Adrenal gland (tissue), 12 donors: ENCODE measurements around the gene RABL6. TPM values are rescaled to one million over a fixed set of nuclear protein-coding genes. Genes with fewer than 3 reads are reported as not detected.
"Not testable (repeated sequence)": the region's sequence is repeated elsewhere in the genome, so short reads cannot be mapped to it uniquely, and the experiment has no call there.

ENCODE experiments used
- DNase-seq, 7 donors: peaks; one replicate each; pipeline ENCODE4 v3.0.0-alpha.2; 2019 to 2020
- H3K27ac ChIP-seq, 5 donors: fragments of 200-600 bp; sonication (generic) in 4 of 5; 1 replicate in 3 of 5; 2 replicates in 2 of 5; pipeline versions ENCODE4 v1.5.1 to v1.8.0; 2016 to 2020; ENCODE audit warnings: mild to moderate bottlenecking in 1 of 5
- H3K27me3 ChIP-seq: fragments of 200-600 bp; 2 replicates; pipeline ENCODE4 v1.8.0; 2021
- H3K36me3 ChIP-seq, 2 donors: fragments of 200-600 bp; replicated peaks in 1 of 2; 1 replicate in 1 of 2; 2 replicates in 1 of 2; pipeline versions ENCODE4 v1.5.1 to v1.8.0; 2018 to 2022
- H3K4me1 ChIP-seq, 2 donors: fragments of 200-600 bp; replicated peaks in 1 of 2; 1 replicate in 1 of 2; 2 replicates in 1 of 2; pipeline versions ENCODE4 v1.5.1 to v1.8.0; 2018 to 2021
- H3K4me3 ChIP-seq, 4 donors: fragments of 200-600 bp; sonication (generic) in 3 of 4; one replicate each; pipeline ENCODE4 v1.5.1; 2016 to 2018
- H3K9me3 ChIP-seq, 3 donors: fragments of 200-600 bp; sonication (generic) in 1 of 3; replicated peaks in 1 of 3; 1 replicate in 2 of 3; 2 replicates in 1 of 3; pipeline versions ENCODE4 v1.5.1 to v1.8.0; 2016 to 2021
- CTCF ChIP-seq, 6 experiments: fragments of 450-650 bp in 4 of 6; fragments of 200-600 bp in 2 of 6; sonication (generic) in 1 of 6; IDR thresholded peaks; 1 replicate in 5 of 6; 2 replicates in 1 of 6; pipeline versions ENCODE4 v1.5.1 to v1.8.0; 2016 to 2021; ENCODE audit warnings: antibody characterized with exemption in 6 of 6, mild to moderate bottlenecking in 2 of 6, moderate library complexity in 1 of 6
- POLR2A ChIP-seq, 2 donors: fragments of 450-650 bp; IDR thresholded peaks; one replicate each; pipeline ENCODE4 v1.6.1; 2017; ENCODE audit warnings: antibody characterized with exemption in 2 of 2, mild to moderate bottlenecking in 2 of 2, moderate library complexity in 1 of 2
- WGBS, 4 donors: extraction: QIAGEN DNeasy Blood & Tissue Kit in 2 of 4; methylation state at CpG; one replicate each; pipeline versions ENCODE4 v1.1.5 to v1.1.7; 2013 to 2017; 5-methylcytosine and 5-hydroxymethylcytosine counted together
- intact Hi-C, 2 donors: fragments of 100-400 bp; cut with DNase I; formaldehyde crosslinking; loops; one replicate each; pipeline versions ENCODE4 v1.14.1 to v1.15.0; 2022 to 2023
- polyA plus RNA-seq, 3 donors: library from polyadenylated mRNA; stranded (reverse); fragments of 200-250 nt in 2 of 3; fragments of 350-450 nt in 1 of 3; fragmentation: Illumina TruSeq in 1 of 3; extraction: RNeasy Lipid Tissue Mini Kit (QIAGEN cat#74804) in 1 of 3; gene quantifications; one replicate each; pipeline ENCODE4 v1.2.3, GENCODE V29; 2013 to 2014
- total RNA-seq, 9 donors: library from RNA; depleted of rRNA in 4 of 9; stranded (reverse); fragments of >200 nt in 4 of 9; fragments of 120-200 nt in 1 of 9; fragmentation: NEBNext Ultra II Directional in 1 of 9; extraction: Animal tissue kit (Norgen Biotek cat#: 25700) in 1 of 9; gene quantifications; one replicate each; pipeline versions ENCODE4 v1.1.0 to v1.2.4, GENCODE V29; 2013 to 2023
- donor health status: healthy with polysubstance abuse.
- donor health status: Bipolar disorder and iron deficiency.
- donor health status: DM: yes; HTN: yes; CAD: no.
- donor health status: DM: no; HTN: no; CAD: no.
- donor health status: DM: no; HTN: no; CAD: no.
- donor health status: DM: yes; HTN: yes; CAD: no.

The RABL6 gene
- total and polyA plus RNA-seq, 12 donors: 20.9 to 150 (median 61.0) TPM

- no peaks in the 10 kb centered on the region for H3K9me3 ChIP-seq
- no peak for DNase-seq
- H3K4me3 ChIP-seq: no peak overlapping the region
- H3K27me3 ChIP-seq: no peaks in the 10 kb centered on the region
- 86 to 90% (median 88%) methylated on average over 13 to 17 of the region's 17 CpGs for WGBS, 4 donors
- intact Hi-C loops: loop anchor here in 1 of 2 donors (10.0 kb wide), 1 partner anchor 51 kb away; the partner anchor contains the start of genes AJM1 and PHPT1
- TF ChIP-seq POLR2A (IDR thresholded peaks at IDR 0.05) (no peak), CTCF (IDR thresholded peaks at IDR 0.05) (no peak)
- H3K36me3 ChIP-seq: peaks cover 0 to 5% of the 10 kb centered on the region in 2 donors
- H3K4me1 ChIP-seq: peaks cover 5 to 23% of the 10 kb centered on the region in 2 donors
- H3K27ac ChIP-seq: no peak overlapping the region
These were observed 14.4 kb upstream of the RABL6 start for GRCh38 chr9:136793086-136793946.

DNA sequence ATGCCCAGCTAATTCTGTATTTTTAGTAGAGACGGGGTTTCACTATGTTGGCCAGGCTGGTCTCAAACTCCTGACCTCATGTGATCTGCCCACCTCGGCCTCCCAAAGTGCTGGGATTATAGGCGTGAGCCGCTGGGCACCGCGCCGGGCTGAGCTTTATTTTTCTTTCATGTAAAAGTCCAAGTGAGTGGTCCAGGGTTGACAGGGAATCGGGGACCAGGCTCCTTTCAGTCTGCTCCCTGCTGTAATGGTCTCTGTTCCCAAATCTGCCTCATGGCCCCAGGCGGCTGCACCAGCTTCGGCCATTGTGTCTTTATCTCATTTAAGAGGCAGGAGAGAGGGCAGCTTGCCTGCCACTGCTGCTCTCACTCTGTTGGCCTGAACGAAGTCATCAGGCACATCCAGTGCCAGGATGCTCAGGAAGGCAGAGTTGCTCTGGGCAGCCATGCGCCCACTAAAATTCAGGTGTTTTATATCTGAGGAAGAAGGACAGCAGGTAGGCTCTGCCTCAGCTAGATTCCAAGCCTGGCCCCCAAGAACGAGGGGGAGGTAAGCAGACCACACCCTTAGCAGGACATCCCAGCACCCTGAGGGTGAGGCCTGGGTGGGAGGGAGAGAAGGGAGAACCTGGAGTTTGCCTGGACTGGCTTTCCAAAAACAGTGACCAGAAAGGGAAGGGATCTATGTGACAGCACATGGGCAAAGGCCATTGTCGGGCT lies 13.3 kb upstream of the RABL6 start:
- Histone ChIP-seq H3K9me3 (no peaks in the 10 kb centered on the region), H3K27ac (no peak overlapping the region), H3K36me3 (peaks cover 0 to 5% of the 10 kb centered on the region in 2 donors), H3K4me1 (peaks cover 5 to 28% of the 10 kb centered on the region in 2 donors), H3K4me3 (no peak overlapping the region), H3K27me3 (peaks cover 7% of the 10 kb centered on the region)
- intact Hi-C loops: loop anchor here in 1 of 2 donors (10.0 kb wide), 1 partner anchor 50 kb away; the partner anchor contains the start of genes AJM1 and PHPT1
- no peak for DNase-seq
- WGBS, 4 donors: 86 to 94% (median 91%) methylated on average over 12 to 14 of the region's 14 CpGs
- TF ChIP-seq POLR2A (IDR thresholded peaks at IDR 0.05) (no peak), CTCF (IDR thresholded peaks at IDR 0.05) (no peak)

DNA sequence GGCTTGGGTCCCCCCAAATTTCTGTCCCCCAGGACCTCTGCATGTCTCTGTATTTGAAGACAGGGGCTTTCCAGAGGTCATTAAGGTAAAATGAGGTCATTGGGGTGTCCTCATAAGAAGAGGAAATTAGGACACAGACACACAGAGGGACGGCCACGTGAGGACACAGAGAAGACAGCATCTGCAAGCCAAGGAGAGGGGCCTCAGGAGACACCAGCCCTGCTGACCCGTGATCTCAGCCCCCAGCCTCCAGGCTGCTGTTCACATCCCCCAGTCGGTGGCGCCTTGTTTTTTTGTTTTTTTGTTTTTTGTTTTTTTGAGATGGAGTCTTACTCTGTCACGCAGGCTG lies 12.8 kb upstream of the RABL6 start:
- intact Hi-C loops: loop anchor here in 1 of 2 donors (10.0 kb wide), 1 partner anchor 50 kb away; the partner anchor contains the start of genes AJM1 and PHPT1
- Histone ChIP-seq H3K9me3 (no peaks in the 10 kb centered on the region), H3K27ac (no peak overlapping the region), H3K27me3 (peaks cover 7% of the 10 kb centered on the region), H3K4me1 (peaks cover 5 to 33% of the 10 kb centered on the region in 2 donors), H3K4me3 (no peak overlapping the region), H3K36me3 (peaks cover 0 to 5% of the 10 kb centered on the region in 2 donors)
- WGBS, 4 donors: 62 to 81% (median 72%) methylated on average over 6 of the region's 6 CpGs
- no peak for TF ChIP-seq POLR2A (IDR thresholded peaks at IDR 0.05)
- DNase-seq: no peak

- H3K27me3 ChIP-seq: peaks cover 7% of the 10 kb centered on the region
- H3K4me3 ChIP-seq: no peak within 1 kb of the TSS
- H3K27ac ChIP-seq: no peak within 1 kb of the TSS
- DNase-seq: no peak
- H3K4me1 ChIP-seq: peaks cover 0 to 38% of the 10 kb centered on the region in 2 donors
- intact Hi-C loops: loop anchor here in 1 of 2 donors (10.0 kb wide), 1 partner anchor 48 kb away; the partner anchor contains the start of genes AJM1 and PHPT1
- WGBS, 4 donors: 49 to 60% (median 54%) methylated on average over 4 to 5 of the region's 5 CpGs
- H3K9me3 ChIP-seq: no peaks in the 10 kb centered on the region
- no peak for TF ChIP-seq CTCF (IDR thresholded peaks at IDR 0.05)
- TF ChIP-seq POLR2A (IDR thresholded peaks at IDR 0.05): no peak
- H3K36me3 ChIP-seq: peaks cover 0 to 5% of the 10 kb centered on the region in 2 donors
These were observed 11.4 kb upstream of the RABL6 start, which contains the start of gene CCDC183 for GRCh38 chr9:136796238-136796774. CCDC183 (plus strand) TSS chr9:136796338; CDS start chr9:136796398, 60 bp downstream.

- H3K4me1 ChIP-seq: peaks cover 0 to 33% of the 10 kb centered on the region in 2 donors
- not testable (repeated sequence) for DNase-seq, H3K27ac ChIP-seq, H3K36me3 ChIP-seq, H3K27me3 ChIP-seq, H3K9me3 ChIP-seq, H3K4me3 ChIP-seq
- intact Hi-C loops: loop anchor here in 1 of 2 donors (10.0 kb wide), 1 partner anchor 48 kb away; the partner anchor contains the start of genes AJM1 and PHPT1
- 10 to 14% (median 11%) methylated on average over 10 of the region's 10 CpGs for WGBS, 4 donors
These were observed 10.9 kb upstream of the RABL6 start for GRCh38 chr9:136796775-136797347.
